Measurements from ENCODE around the gene RARS2.

RARS2 gene, protein sequence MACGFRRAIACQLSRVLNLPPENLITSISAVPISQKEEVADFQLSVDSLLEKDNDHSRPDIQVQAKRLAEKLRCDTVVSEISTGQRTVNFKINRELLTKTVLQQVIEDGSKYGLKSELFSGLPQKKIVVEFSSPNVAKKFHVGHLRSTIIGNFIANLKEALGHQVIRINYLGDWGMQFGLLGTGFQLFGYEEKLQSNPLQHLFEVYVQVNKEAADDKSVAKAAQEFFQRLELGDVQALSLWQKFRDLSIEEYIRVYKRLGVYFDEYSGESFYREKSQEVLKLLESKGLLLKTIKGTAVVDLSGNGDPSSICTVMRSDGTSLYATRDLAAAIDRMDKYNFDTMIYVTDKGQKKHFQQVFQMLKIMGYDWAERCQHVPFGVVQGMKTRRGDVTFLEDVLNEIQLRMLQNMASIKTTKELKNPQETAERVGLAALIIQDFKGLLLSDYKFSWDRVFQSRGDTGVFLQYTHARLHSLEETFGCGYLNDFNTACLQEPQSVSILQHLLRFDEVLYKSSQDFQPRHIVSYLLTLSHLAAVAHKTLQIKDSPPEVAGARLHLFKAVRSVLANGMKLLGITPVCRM

DNA sequence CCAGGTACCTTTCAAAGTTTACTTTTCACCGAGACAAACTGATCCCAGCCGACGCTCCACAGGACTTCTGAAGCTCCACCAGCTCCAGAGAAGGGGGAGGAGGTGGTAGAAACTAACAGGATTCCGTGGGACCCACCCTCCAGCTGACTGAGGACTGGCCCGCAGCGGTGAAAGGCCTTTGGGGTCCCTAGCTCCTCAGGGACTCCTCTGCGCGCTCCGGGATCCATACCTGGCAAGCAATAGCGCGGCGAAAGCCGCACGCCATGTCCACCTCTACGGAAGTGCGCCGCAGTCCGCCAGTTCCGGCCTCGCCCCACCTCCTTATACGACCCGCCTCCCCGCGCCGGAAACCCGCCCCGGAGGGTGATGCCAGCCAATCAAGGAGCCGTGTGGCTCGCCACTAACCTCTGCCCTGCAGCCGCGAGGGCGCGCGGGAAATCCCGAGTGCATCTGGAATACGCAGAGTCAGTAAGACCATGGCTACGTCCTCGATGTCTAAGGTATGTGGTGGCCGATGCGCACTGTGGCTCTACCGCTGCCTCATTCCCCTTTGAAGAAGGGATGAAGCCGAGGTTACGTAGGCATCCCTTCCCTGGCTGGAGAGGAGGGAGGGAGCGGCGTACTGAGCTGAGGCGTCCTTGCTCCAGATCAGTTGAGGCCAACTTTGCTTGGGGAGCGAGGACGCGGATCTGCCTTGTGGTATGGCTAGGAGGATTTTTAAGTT lies at the start of gene RARS2, which contains the start of gene ORC3:
Gene RARS2, minus strand, starts transcription at position 295 of the 724 bp plus-strand sequence. Its CDS starts 30 bp downstream, at position 265.
Gene ORC3, plus strand, starts transcription at position 443 of the 724 bp plus-strand sequence. Its CDS starts 34 bp downstream, at position 477.
- peaks cover 21 to 29% of the 10 kb centered on the region in 2 donors for H3K4me1 ChIP-seq (ENCODE audit: control insufficient read depth in 1 of 2, insufficient read depth in 2 of 2, low read length in 2 of 2)
- no peaks in the 10 kb centered on the region for H3K27me3 ChIP-seq (ENCODE audit: control insufficient read depth in 1 of 2, insufficient read depth in 2 of 2, low read length in 2 of 2)
- H3K9ac ChIP-seq (ENCODE audit: low read depth in 1 of 2, low read length in 2 of 2), result peak within 1 kb of the TSS; percentile 84 to 99
- no peaks in the 10 kb centered on the region for H3K9me3 ChIP-seq (ENCODE audit: control insufficient read depth in 1 of 2, low read length in 2 of 2)
- peak within 1 kb of the TSS; percentile 100 for H3K4me3 ChIP-seq (ENCODE audit: low read depth in 1 of 2, low read length in 2 of 2)
- H3K27ac ChIP-seq (ENCODE audit: low read depth, low read length), result peak within 1 kb of the TSS; percentile 81
- H3K36me3 ChIP-seq (ENCODE audit: control insufficient read depth in 1 of 2, insufficient read depth in 2 of 2, low read length in 2 of 2), result no peaks in the 10 kb centered on the region

GRCh38 chr6:87639373-87639772 lies 49.6 kb upstream of the RARS2 start:
- no peak overlapping the region for H3K4me3 ChIP-seq (ENCODE audit: low read depth in 1 of 2, low read length in 2 of 2)
- no peak overlapping the region for H3K27ac ChIP-seq (ENCODE audit: low read depth, low read length)
- H3K9ac ChIP-seq (ENCODE audit: low read depth in 1 of 2, low read length in 2 of 2), result no peak overlapping the region
- no peaks in the 10 kb centered on the region for H3K4me1 ChIP-seq (ENCODE audit: control insufficient read depth in 1 of 2, insufficient read depth in 2 of 2, low read length in 2 of 2)
- no peaks in the 10 kb centered on the region for H3K27me3 ChIP-seq (ENCODE audit: control insufficient read depth in 1 of 2, insufficient read depth in 2 of 2, low read length in 2 of 2)
- peaks cover 10 to 20% of the 10 kb centered on the region in 2 donors for H3K36me3 ChIP-seq (ENCODE audit: control insufficient read depth in 1 of 2, insufficient read depth in 2 of 2, low read length in 2 of 2)
- no peaks in the 10 kb centered on the region for H3K9me3 ChIP-seq (ENCODE audit: control insufficient read depth in 1 of 2, low read length in 2 of 2)

DNA sequence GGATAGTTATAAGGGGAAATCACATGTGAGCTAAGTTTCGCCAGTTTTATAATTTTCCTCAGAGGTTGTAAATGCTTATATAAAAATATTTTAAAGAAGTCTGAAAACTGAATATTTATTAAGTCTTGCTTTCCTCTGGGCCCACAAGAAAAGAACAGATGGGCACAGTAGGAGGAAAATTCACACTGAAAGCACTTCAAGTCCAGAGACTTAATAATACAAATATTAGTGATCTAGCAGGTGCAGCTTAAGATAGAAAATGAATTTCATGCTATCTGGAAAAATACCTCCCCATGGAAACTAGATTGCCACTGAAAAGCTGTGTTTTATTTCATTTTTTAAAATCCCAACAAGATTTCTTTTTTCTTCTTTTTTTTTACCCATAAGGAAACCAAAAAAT lies 47.3 kb upstream of the RARS2 start:
- no peaks in the 10 kb centered on the region for H3K4me1 ChIP-seq (ENCODE audit: control insufficient read depth in 1 of 2, insufficient read depth in 2 of 2, low read length in 2 of 2)
- H3K27ac ChIP-seq (ENCODE audit: low read depth, low read length), result no peak overlapping the region
- no peak overlapping the region for H3K9ac ChIP-seq (ENCODE audit: low read depth in 1 of 2, low read length in 2 of 2)
- no peaks in the 10 kb centered on the region for H3K27me3 ChIP-seq (ENCODE audit: control insufficient read depth in 1 of 2, insufficient read depth in 2 of 2, low read length in 2 of 2)
- H3K4me3 ChIP-seq (ENCODE audit: low read depth in 1 of 2, low read length in 2 of 2), result no peak overlapping the region
- no peaks in the 10 kb centered on the region for H3K9me3 ChIP-seq (ENCODE audit: control insufficient read depth in 1 of 2, low read length in 2 of 2)
- H3K36me3 ChIP-seq (ENCODE audit: control insufficient read depth in 1 of 2, insufficient read depth in 2 of 2, low read length in 2 of 2), result peaks cover 10 to 20% of the 10 kb centered on the region in 2 donors

DNA sequence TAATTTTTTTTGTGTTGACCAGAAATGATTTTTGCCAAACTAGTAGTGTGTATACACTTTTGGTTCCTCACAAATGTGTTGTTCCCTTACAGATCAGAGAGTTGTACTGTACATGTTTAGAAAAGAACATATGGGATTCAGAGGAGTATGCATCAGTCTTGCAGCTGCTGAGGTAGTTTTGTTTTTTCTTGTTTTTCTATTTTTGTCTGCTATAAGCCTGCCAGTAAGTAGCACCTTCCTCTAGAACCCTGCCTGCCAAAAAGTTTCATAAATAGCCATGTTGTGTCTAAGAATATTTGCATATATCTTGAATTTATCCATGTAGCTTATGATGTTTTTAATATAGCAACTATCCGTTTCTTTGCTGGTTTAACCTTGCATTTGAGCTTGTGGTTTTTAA lies 46.5 kb upstream of the RARS2 start:
- Histone ChIP-seq H3K4me3 (ENCODE audit: low read depth in 1 of 2, low read length in 2 of 2) (no peak overlapping the region), H3K4me1 (ENCODE audit: control insufficient read depth in 1 of 2, insufficient read depth in 2 of 2, low read length in 2 of 2) (no peaks in the 10 kb centered on the region), H3K9me3 (ENCODE audit: control insufficient read depth in 1 of 2, low read length in 2 of 2) (no peaks in the 10 kb centered on the region), H3K27ac (ENCODE audit: low read depth, low read length) (no peak overlapping the region), H3K36me3 (ENCODE audit: control insufficient read depth in 1 of 2, insufficient read depth in 2 of 2, low read length in 2 of 2) (peaks cover 10 to 20% of the 10 kb centered on the region in 2 donors), H3K27me3 (ENCODE audit: control insufficient read depth in 1 of 2, insufficient read depth in 2 of 2, low read length in 2 of 2) (no peaks in the 10 kb centered on the region), H3K9ac (ENCODE audit: low read depth in 1 of 2, low read length in 2 of 2) (no peak overlapping the region)

DNA sequence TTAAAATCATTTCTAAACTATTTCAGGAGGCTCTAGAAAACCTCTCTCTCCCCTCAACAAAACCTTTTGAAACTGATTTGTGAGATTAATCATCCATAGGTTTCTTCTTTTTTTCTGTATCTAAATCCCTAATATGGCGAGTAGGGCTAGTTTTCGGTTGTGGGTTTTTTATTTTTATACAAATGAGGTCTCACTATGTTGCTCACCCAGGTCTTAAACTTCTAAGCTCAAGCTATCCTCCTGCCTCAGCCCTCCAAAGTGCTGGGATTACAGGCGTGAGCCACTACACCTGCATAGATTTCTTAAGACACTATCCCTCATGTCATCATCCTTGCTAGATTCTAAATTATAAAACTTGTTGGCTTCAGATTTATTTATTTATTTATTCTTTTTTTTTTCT lies 44.1 kb upstream of the RARS2 start:
- Histone ChIP-seq H3K9me3 (ENCODE audit: control insufficient read depth in 1 of 2, low read length in 2 of 2) (no peaks in the 10 kb centered on the region), H3K27me3 (ENCODE audit: control insufficient read depth in 1 of 2, insufficient read depth in 2 of 2, low read length in 2 of 2) (no peaks in the 10 kb centered on the region), H3K4me1 (ENCODE audit: control insufficient read depth in 1 of 2, insufficient read depth in 2 of 2, low read length in 2 of 2) (peaks cover 0 to 1% of the 10 kb centered on the region in 2 donors), H3K36me3 (ENCODE audit: control insufficient read depth in 1 of 2, insufficient read depth in 2 of 2, low read length in 2 of 2) (peaks cover 10 to 20% of the 10 kb centered on the region in 2 donors), H3K27ac (ENCODE audit: low read depth, low read length) (no peak overlapping the region), H3K9ac (ENCODE audit: low read depth in 1 of 2, low read length in 2 of 2) (no peak overlapping the region), H3K4me3 (ENCODE audit: low read depth in 1 of 2, low read length in 2 of 2) (no peak overlapping the region)

DNA sequence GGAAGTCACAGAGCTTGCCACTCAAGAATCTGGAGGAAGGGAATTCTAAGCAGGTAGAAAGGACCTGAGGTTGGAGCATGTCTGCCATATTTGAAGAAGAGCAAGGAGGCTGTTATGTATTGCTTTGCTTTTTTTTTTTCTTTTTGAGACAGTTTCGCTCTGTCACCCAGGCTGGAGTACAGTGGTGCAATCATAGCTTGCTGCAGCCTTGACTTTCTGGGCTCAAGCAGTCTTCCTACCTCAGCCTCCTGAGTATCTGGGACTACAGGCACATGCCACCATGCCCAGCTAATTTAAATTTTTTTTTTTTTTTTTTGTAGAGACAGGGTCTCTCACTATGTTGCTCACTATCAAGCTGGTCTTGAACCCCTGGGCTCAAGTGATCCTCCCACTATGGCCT lies 41.0 kb upstream of the RARS2 start:
- no peaks in the 10 kb centered on the region for H3K9me3 ChIP-seq (ENCODE audit: control insufficient read depth in 1 of 2, low read length in 2 of 2)
- peaks cover 0 to 8% of the 10 kb centered on the region in 2 donors for H3K36me3 ChIP-seq (ENCODE audit: control insufficient read depth in 1 of 2, insufficient read depth in 2 of 2, low read length in 2 of 2)
- H3K27ac ChIP-seq (ENCODE audit: low read depth, low read length), result no peak overlapping the region
- no peak overlapping the region for H3K4me3 ChIP-seq (ENCODE audit: low read depth in 1 of 2, low read length in 2 of 2)
- H3K27me3 ChIP-seq (ENCODE audit: control insufficient read depth in 1 of 2, insufficient read depth in 2 of 2, low read length in 2 of 2), result no peaks in the 10 kb centered on the region
- peaks cover 4 to 6% of the 10 kb centered on the region in 2 donors for H3K4me1 ChIP-seq (ENCODE audit: control insufficient read depth in 1 of 2, insufficient read depth in 2 of 2, low read length in 2 of 2)
- H3K9ac ChIP-seq (ENCODE audit: low read depth in 1 of 2, low read length in 2 of 2), result no peak overlapping the region

DNA sequence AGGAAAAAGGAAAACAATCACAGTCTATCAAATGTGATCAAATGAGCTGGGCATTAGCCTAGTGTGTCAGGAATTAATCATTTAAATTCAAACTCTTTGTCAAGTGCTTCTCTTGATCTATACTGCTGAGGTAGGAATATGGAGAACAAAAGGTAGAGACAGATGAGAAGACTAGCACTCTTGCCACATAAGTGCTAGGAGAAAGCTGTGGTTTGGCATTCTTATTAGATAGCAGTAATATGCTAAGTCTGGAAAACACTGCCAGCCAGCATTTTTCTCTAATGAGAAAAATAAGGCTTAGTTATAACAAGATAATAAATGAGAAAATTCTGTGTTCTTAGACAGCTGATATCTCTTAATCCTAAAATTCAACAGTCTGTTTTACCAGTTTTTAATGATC lies 39.1 kb upstream of the RARS2 start:
- H3K27ac ChIP-seq (ENCODE audit: low read depth, low read length), result no peak overlapping the region

DNA sequence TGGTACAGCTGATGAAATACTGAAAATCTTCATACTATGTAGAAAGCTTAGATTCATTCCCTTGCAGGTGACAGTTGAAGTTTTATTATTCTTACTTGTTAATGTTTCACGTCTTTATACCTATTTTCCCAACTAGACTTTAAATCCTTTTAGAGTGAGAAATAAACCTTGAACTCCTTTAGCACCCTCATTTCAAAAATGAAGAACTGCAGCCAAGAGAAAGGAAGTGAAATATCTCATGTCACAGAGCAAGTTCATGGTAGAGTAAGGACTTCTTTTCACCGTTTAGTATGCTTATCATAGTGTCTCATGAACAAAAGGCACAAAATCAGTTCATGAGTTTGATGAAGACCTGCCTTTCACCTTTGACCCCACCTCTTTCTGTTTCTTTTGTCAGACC lies 38.6 kb upstream of the RARS2 start:
- no peaks in the 10 kb centered on the region for H3K27me3 ChIP-seq (ENCODE audit: control insufficient read depth in 1 of 2, insufficient read depth in 2 of 2, low read length in 2 of 2)
- no peaks in the 10 kb centered on the region for H3K9me3 ChIP-seq (ENCODE audit: control insufficient read depth in 1 of 2, low read length in 2 of 2)
- peaks cover 4 to 6% of the 10 kb centered on the region in 2 donors for H3K4me1 ChIP-seq (ENCODE audit: control insufficient read depth in 1 of 2, insufficient read depth in 2 of 2, low read length in 2 of 2)
- H3K9ac ChIP-seq (ENCODE audit: low read depth in 1 of 2, low read length in 2 of 2), result no peak overlapping the region
- H3K4me3 ChIP-seq (ENCODE audit: low read depth in 1 of 2, low read length in 2 of 2), result no peak overlapping the region
- H3K27ac ChIP-seq (ENCODE audit: low read depth, low read length), result no peak overlapping the region
- H3K36me3 ChIP-seq (ENCODE audit: control insufficient read depth in 1 of 2, insufficient read depth in 2 of 2, low read length in 2 of 2), result no peaks in the 10 kb centered on the region

More for the DNA sequence above, 39.1 kb upstream of the RARS2 start:
- H3K9ac ChIP-seq (ENCODE audit: low read depth in 1 of 2, low read length in 2 of 2), result no peak overlapping the region
- no peak overlapping the region for H3K4me3 ChIP-seq (ENCODE audit: low read depth in 1 of 2, low read length in 2 of 2)
- peaks cover 4 to 6% of the 10 kb centered on the region in 2 donors for H3K4me1 ChIP-seq (ENCODE audit: control insufficient read depth in 1 of 2, insufficient read depth in 2 of 2, low read length in 2 of 2)
- no peaks in the 10 kb centered on the region for H3K27me3 ChIP-seq (ENCODE audit: control insufficient read depth in 1 of 2, insufficient read depth in 2 of 2, low read length in 2 of 2)
- H3K36me3 ChIP-seq (ENCODE audit: control insufficient read depth in 1 of 2, insufficient read depth in 2 of 2, low read length in 2 of 2), result no peaks in the 10 kb centered on the region
- no peaks in the 10 kb centered on the region for H3K9me3 ChIP-seq (ENCODE audit: control insufficient read depth in 1 of 2, low read length in 2 of 2)

DNA sequence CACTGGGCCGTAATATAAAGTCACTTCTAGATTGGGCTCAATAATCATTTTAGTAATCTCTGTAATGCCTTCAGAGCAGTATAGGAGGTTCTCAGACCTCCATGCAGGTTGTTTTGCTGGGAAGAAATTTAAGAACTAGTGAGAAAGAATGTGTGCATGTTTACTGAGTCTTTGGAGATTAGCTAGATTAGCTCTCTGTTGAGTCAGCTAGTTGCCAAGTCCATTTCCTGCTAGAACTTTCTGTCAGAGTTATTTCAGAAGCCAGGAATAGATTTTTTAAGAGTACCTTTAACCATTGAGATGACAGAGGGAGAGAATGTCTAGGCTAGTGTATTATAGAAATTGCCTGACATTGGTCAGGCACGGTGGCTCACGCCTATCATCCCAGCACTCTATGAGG lies 33.5 kb upstream of the RARS2 start:
- Histone ChIP-seq H3K27ac (ENCODE audit: low read depth, low read length) (no peak overlapping the region), H3K9ac (ENCODE audit: low read depth in 1 of 2, low read length in 2 of 2) (no peak overlapping the region), H3K4me3 (ENCODE audit: low read depth in 1 of 2, low read length in 2 of 2) (no peak overlapping the region), H3K36me3 (ENCODE audit: control insufficient read depth in 1 of 2, insufficient read depth in 2 of 2, low read length in 2 of 2) (no peaks in the 10 kb centered on the region), H3K4me1 (ENCODE audit: control insufficient read depth in 1 of 2, insufficient read depth in 2 of 2, low read length in 2 of 2) (no peaks in the 10 kb centered on the region), H3K27me3 (ENCODE audit: control insufficient read depth in 1 of 2, insufficient read depth in 2 of 2, low read length in 2 of 2) (no peaks in the 10 kb centered on the region), H3K9me3 (ENCODE audit: control insufficient read depth in 1 of 2, low read length in 2 of 2) (no peaks in the 10 kb centered on the region)

DNA sequence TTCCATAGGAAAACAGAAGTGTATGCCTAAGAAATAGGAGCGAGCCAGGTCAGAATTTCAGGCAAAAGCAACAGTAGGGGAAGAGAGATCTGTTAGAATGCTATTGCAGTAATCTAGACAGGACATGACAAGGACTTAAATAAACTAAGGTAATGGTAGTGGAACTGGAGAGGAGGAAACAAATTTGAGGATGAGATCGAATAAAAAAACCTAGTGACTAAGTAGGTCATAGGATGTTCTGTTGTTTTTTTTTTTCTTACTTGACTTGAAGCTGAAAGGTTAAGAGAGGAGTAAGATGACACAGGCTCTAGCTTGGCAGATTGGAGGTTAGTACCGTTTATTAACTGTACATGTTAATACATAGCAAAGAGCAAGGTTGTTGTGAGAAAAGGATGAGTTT lies 28.7 kb upstream of the RARS2 start:
- no peaks in the 10 kb centered on the region for H3K9me3 ChIP-seq (ENCODE audit: control insufficient read depth in 1 of 2, low read length in 2 of 2)
- no peak overlapping the region for H3K9ac ChIP-seq (ENCODE audit: low read depth in 1 of 2, low read length in 2 of 2)
- H3K4me3 ChIP-seq (ENCODE audit: low read depth in 1 of 2, low read length in 2 of 2), result no peak overlapping the region
- no peaks in the 10 kb centered on the region for H3K4me1 ChIP-seq (ENCODE audit: control insufficient read depth in 1 of 2, insufficient read depth in 2 of 2, low read length in 2 of 2)
- peaks cover 0 to 8% of the 10 kb centered on the region in 2 donors for H3K36me3 ChIP-seq (ENCODE audit: control insufficient read depth in 1 of 2, insufficient read depth in 2 of 2, low read length in 2 of 2)
- no peaks in the 10 kb centered on the region for H3K27me3 ChIP-seq (ENCODE audit: control insufficient read depth in 1 of 2, insufficient read depth in 2 of 2, low read length in 2 of 2)
- H3K27ac ChIP-seq (ENCODE audit: low read depth, low read length), result no peak overlapping the region
